K562 (cell line): ENCODE data around the gene PUS3. TPM values are rescaled to one million over a fixed set of nuclear protein-coding genes. Genes with fewer than 3 reads are reported as not detected.

Experiments
- ARHGAP35 ChIP-seq: fragments of 450-650 bp; IDR thresholded peaks from 2 replicates; pipeline ENCODE4 v1.6.1; 2018; ENCODE audit not compliant: partially characterized antibody
- ELF4 ChIP-seq: fragments of 450-650 bp; formaldehyde crosslinking; IDR thresholded peaks from 2 replicates; pipeline ENCODE4 v1.4.0; 2022; ENCODE audit warnings: missing genetic modification characterization
- ESRRB ChIP-seq: fragments of 250-450 bp; sonication (Bioruptor Pico); IDR thresholded peaks from 2 replicates; pipeline ENCODE4 v1.5.0; 2020; ENCODE audit warnings: mild to moderate bottlenecking, moderate library complexity, borderline replicate concordance
- GTF2F1 ChIP-seq: IDR thresholded peaks from 2 replicates; pipeline ENCODE4 v1.6.1; 2011; ENCODE audit warnings: low read depth, low read length, improper control_type of control experiment
- HDAC6 ChIP-seq: IDR thresholded peaks from 2 replicates; pipeline ENCODE4 v1.6.1; 2012; ENCODE audit warnings: low read depth, mild to moderate bottlenecking, control low read depth, inconsistent platforms, low read length, moderate library complexity
- HLTF ChIP-seq: fragments of 450-650 bp; IDR thresholded peaks from 2 replicates; pipeline ENCODE4 v1.6.1; 2016
- HNRNPK ChIP-seq: fragments of 200-400 bp; formaldehyde crosslinking; IDR thresholded peaks from one replicate; pipeline ENCODE4 v1.6.1; 2018; ENCODE audit warnings: mild to moderate bottlenecking, low read depth, low read length; ENCODE audit not compliant: poor library complexity, severe bottlenecking
- KLF13 ChIP-seq: fragments of 450-650 bp; IDR thresholded peaks from 2 replicates; pipeline ENCODE4 v1.6.1; 2016; ENCODE audit warnings: missing genetic modification characterization, low read depth, mild to moderate bottlenecking, missing compliant biosample characterization, moderate library complexity, borderline replicate concordance
- MAFF ChIP-seq: IDR thresholded peaks from 2 replicates; pipeline ENCODE4 v1.6.1; 2012; ENCODE audit warnings: low read length, improper control_type of control experiment
- MIER1 ChIP-seq: fragments of 450-650 bp; IDR thresholded peaks from 2 replicates; pipeline ENCODE4 v1.6.1; 2016; ENCODE audit warnings: antibody characterized with exemption, mild to moderate bottlenecking, low read depth
- MXD1 ChIP-seq: fragments of 250-450 bp; sonication (Bioruptor Pico); IDR thresholded peaks from 2 replicates; pipeline ENCODE4 v1.8.0; 2021; ENCODE audit warnings: borderline replicate concordance, mild to moderate bottlenecking, moderate library complexity; ENCODE audit not compliant: poor library complexity, severe bottlenecking
- NFE2L1 ChIP-seq: fragments of 450-650 bp; IDR thresholded peaks from 2 replicates; pipeline ENCODE4 v1.6.1; 2016; ENCODE audit warnings: missing genetic modification characterization, low read depth, mild to moderate bottlenecking, missing compliant biosample characterization, moderate library complexity, borderline replicate concordance
- PHF20 ChIP-seq: fragments of 450-650 bp; IDR thresholded peaks from 2 replicates; pipeline ENCODE4 v1.6.1; 2018; ENCODE audit not compliant: partially characterized antibody
- ZNF408 ChIP-seq: fragments of 250-450 bp; sonication (Bioruptor Pico); IDR thresholded peaks from 2 replicates; pipeline ENCODE4 v1.4.0; 2020; ENCODE audit warnings: low read depth, mild to moderate bottlenecking, moderate library complexity
- ZNF586 ChIP-seq: fragments of 450-650 bp; formaldehyde crosslinking; conservative IDR thresholded peaks from 2 replicates; pipeline ENCODE4 v1.4.0; 2020; ENCODE audit warnings: mild to moderate bottlenecking, moderate library complexity
- ZNF699 ChIP-seq: fragments of 250-450 bp; sonication (Bioruptor Pico); IDR thresholded peaks from 2 replicates; pipeline ENCODE4 v1.8.0; 2021; ENCODE audit warnings: mild to moderate bottlenecking, moderate library complexity; ENCODE audit not compliant: insufficient replicate concordance
- polyA plus RNA-seq, 8 experiments: library from polyadenylated mRNA; depleted of rRNA in 4 of 8; stranded (reverse) in 5 of 8; unstranded in 3 of 8; fragments of >200 nt; fragmentation: Nextera tagmentation in 2 of 8; fragmentation: Illumina TruSeq in 1 of 8; extraction: Ambion mirVana in 2 of 8; extraction: Trizol in 1 of 8; gene quantifications; 2 replicates each; pipeline versions ENCODE4 v1.2.1 to v1.2.3, GENCODE V29; 2011 to 2014; ENCODE audit warnings: inconsistent platforms in 1 of 8, missing spikeins in 1 of 8
- total RNA-seq, 7 experiments: library from RNA; depleted of rRNA in 6 of 7; stranded (reverse); fragments of >200 nt in 6 of 7; fragmentation: Illumina TruSeq in 2 of 7; extraction: Trizol in 2 of 7; gene quantifications; 2 replicates each; pipeline versions ENCODE4 v1.2.1 to v1.2.3, GENCODE V29; 2011 to 2021; ENCODE audit warnings: low replicate concordance in 1 of 7
- TF ChIP-seq, protein P1 (sequence below): fragments of 450-650 bp; IDR thresholded peaks from 2 replicates; pipeline ENCODE4 v1.6.1; 2016; ENCODE audit warnings: borderline replicate concordance
- TF ChIP-seq, protein P2 (sequence below): sonication (generic); formaldehyde crosslinking; IDR thresholded peaks from 2 replicates; pipeline ENCODE4 v1.8.0; 2022; ENCODE audit warnings: mild to moderate bottlenecking, missing genetic modification reagents
- TF ChIP-seq, protein P3 (sequence below): fragments of 450-650 bp; conservative IDR thresholded peaks from 2 replicates; pipeline ENCODE4 v1.6.1; 2016; ENCODE audit warnings: missing genetic modification characterization, low read depth, mild to moderate bottlenecking, missing compliant biosample characterization, moderate library complexity

PUS3 gene
- total and polyA plus RNA-seq, 9 of the 15 experiments (the other 6 are each of a cell fraction or from before 2014, with no cell fraction given), result 16.5 to 49.2 (median 35.9) TPM

DNA sequence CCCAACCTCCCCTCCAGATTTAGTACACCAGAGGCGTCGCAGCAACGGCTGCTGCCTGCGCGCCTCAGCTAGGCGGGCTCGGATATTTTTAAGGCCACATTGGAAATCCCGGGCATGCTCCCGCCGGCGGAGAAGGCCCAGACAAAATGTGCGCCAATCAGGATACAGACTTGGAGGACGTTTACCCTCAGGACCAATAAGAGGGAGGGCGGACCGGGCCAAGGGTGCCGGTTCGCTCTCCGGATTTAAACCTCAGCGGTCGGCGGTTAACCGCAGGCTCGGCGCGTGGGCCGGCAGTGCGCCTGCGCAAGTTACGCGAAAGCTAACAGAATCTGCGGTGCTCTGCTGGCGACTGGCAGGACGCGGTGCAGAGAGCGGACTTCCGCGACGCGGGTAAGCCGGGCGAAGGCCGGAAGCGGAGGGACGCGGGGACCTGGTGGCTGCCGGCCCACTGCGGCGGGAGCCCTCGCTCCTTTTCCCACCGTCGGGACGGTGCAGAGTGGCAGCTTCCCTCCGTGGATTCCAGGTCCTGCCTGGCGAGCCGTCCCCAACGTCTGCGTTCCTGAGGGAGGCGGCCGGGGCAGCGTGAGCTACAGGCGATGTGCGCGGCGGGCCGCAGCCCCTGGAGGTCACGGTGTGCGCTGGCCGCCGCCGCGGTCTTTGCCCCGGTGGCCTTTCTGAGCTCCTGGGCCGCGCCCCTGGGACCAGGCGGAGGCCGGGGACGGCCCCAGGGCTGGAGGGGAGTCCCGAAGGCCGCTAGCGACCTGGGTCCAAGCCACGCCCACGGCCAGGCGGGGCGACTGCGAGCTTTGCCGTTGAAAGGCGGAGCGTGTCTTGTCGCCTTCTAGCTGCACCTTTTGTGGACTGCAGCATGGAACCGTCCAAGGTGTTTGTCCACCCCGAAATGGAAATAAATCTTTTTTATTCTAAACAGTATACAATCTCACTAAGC is 15.4 kb downstream of the PUS3 start, which contains the start of gene HYLS1 (continued):
- TF ChIP-seq MXD1 (no peak), ELF4 (CRISPR knock-in tag) (peak; percentile 10; the same call in 1 of the 2 replicates), ZNF586 (CRISPR knock-in tag) (no peak), GTF2F1 (no peak), PHF20 (peak; percentile 70), HLTF (no peak), ARHGAP35 (no peak), KLF13 (tag) (0 out of 2 replicates have a peak, but pooled peaks have one; percentile 48), HNRNPK (no peak), NFE2L1 (no peak), HDAC6 (no peak), MIER1 (no peak), ZNF699 (CRISPR knock-in tag) (no peak), MAFF (no peak), ZNF408 (CRISPR knock-in tag) (no peak), ESRRB (no peak)
- TF ChIP-seq, protein P1, sequence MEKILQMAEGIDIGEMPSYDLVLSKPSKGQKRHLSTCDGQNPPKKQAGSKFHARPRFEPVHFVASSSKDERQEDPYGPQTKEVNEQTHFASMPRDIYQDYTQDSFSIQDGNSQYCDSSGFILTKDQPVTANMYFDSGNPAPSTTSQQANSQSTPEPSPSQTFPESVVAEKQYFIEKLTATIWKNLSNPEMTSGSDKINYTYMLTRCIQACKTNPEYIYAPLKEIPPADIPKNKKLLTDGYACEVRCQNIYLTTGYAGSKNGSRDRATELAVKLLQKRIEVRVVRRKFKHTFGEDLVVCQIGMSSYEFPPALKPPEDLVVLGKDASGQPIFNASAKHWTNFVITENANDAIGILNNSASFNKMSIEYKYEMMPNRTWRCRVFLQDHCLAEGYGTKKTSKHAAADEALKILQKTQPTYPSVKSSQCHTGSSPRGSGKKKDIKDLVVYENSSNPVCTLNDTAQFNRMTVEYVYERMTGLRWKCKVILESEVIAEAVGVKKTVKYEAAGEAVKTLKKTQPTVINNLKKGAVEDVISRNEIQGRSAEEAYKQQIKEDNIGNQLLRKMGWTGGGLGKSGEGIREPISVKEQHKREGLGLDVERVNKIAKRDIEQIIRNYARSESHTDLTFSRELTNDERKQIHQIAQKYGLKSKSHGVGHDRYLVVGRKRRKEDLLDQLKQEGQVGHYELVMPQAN, result peak; percentile 17; the same call in 1 of the 2 replicates
- TF ChIP-seq, protein P2, sequence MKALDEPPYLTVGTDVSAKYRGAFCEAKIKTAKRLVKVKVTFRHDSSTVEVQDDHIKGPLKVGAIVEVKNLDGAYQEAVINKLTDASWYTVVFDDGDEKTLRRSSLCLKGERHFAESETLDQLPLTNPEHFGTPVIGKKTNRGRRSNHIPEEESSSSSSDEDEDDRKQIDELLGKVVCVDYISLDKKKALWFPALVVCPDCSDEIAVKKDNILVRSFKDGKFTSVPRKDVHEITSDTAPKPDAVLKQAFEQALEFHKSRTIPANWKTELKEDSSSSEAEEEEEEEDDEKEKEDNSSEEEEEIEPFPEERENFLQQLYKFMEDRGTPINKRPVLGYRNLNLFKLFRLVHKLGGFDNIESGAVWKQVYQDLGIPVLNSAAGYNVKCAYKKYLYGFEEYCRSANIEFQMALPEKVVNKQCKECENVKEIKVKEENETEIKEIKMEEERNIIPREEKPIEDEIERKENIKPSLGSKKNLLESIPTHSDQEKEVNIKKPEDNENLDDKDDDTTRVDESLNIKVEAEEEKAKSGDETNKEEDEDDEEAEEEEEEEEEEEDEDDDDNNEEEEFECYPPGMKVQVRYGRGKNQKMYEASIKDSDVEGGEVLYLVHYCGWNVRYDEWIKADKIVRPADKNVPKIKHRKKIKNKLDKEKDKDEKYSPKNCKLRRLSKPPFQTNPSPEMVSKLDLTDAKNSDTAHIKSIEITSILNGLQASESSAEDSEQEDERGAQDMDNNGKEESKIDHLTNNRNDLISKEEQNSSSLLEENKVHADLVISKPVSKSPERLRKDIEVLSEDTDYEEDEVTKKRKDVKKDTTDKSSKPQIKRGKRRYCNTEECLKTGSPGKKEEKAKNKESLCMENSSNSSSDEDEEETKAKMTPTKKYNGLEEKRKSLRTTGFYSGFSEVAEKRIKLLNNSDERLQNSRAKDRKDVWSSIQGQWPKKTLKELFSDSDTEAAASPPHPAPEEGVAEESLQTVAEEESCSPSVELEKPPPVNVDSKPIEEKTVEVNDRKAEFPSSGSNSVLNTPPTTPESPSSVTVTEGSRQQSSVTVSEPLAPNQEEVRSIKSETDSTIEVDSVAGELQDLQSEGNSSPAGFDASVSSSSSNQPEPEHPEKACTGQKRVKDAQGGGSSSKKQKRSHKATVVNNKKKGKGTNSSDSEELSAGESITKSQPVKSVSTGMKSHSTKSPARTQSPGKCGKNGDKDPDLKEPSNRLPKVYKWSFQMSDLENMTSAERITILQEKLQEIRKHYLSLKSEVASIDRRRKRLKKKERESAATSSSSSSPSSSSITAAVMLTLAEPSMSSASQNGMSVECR (CRISPR knock-in tag), result no peak
- TF ChIP-seq, protein P3, sequence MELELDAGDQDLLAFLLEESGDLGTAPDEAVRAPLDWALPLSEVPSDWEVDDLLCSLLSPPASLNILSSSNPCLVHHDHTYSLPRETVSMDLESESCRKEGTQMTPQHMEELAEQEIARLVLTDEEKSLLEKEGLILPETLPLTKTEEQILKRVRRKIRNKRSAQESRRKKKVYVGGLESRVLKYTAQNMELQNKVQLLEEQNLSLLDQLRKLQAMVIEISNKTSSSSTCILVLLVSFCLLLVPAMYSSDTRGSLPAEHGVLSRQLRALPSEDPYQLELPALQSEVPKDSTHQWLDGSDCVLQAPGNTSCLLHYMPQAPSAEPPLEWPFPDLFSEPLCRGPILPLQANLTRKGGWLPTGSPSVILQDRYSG, result no peak
